Measurements from ENCODE around the gene ING5. TPM values are rescaled to one million over a fixed set of nuclear protein-coding genes. Genes with fewer than 3 reads are reported as not detected.

The ING5 gene
- total RNA-seq, 2 experiments from 2014 or later, result 65.4 to 90.9 TPM

DNA sequence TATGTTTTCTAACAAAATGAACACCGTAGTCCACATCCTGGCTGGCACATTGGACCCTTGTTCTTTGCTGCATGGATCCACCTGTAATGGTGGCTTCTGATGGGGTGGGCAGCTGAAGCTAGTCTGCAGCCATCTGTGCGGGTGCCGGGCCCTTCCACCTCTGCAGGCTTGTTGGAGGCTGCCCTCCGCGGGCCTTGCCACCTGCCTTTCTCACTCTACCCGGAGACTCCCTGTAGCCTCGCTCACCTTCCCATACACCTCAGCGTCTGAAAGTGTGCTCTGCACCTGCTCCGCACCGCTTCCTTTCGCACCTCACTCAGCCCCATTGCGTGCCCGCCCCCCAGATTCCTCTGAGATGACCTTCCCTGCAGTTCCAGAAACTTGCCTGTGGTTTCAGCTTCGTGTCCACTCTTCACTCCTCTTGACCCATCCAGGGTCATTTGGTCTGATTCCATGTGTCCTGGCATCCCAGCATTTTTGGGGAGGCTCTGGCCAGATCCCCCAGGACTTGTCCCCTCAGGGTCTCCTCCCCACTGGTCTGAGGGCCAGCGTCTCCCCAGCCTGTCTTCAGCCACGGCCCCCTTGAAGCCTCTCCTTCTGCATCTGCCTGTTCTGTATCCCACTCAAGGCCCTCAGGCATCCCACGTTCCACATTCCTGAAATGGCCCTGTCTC lies 46.2 kb upstream of the ING5 start:
- Histone ChIP-seq H4K20me1 (ENCODE audit: insufficient read depth, low read length) (no peaks in the 10 kb centered on the region), H2AFZ (ENCODE audit: low read length) (no peak overlapping the region), H3K4me1 (ENCODE audit: insufficient read depth, low read length, poor library complexity, severe bottlenecking) (no peaks in the 10 kb centered on the region), H3K27ac (ENCODE audit: low read depth, low read length, poor library complexity, severe bottlenecking) (no peak overlapping the region), H3K4me3 (ENCODE audit: low read depth, low read length, poor library complexity, severe bottlenecking) (no peak overlapping the region), H3K9me2 (ENCODE audit: insufficient read depth, low read length) (no peaks in the 10 kb centered on the region), H3K9me3 (ENCODE audit: low read length) (no peaks in the 10 kb centered on the region), H3K4me2 (ENCODE audit: low read length) (no peak overlapping the region), H3K36me3 (ENCODE audit: insufficient read depth, low read length) (peaks cover 87% of the 10 kb centered on the region), H3K79me2 (ENCODE audit: insufficient read depth, low read depth, low read length) (no peaks in the 10 kb centered on the region)
- intact Hi-C loops (cut with micrococcal nuclease; ENCODE audit: unreplicated experiment), result no loop called here
- DNase-seq (ENCODE audit: low spot score), result no peak
- BruUV-seq (replicated peaks), result no TSS peak
- POLR2A ChIA-PET, result no interaction called here
- TF ChIP-seq EZH2phosphoT487 (IDR thresholded peaks at IDR 0.05; ENCODE audit: borderline replicate concordance, low read depth, low read length) (no peak), CTCF (conservative IDR thresholded peaks at IDR 0.05; ENCODE audit: low read length) (no peak)
- CTCF ChIA-PET (ENCODE audit: unreplicated experiment), result no interaction called here

- no TSS peak for BruUV-seq (replicated peaks)
- ChIA-PET POLR2A (no interaction called here), CTCF (ENCODE audit: unreplicated experiment) (no interaction called here)
- Histone ChIP-seq H3K4me2 (ENCODE audit: low read length) (no peak overlapping the region), H4K20me1 (ENCODE audit: insufficient read depth, low read length) (no peaks in the 10 kb centered on the region), H3K27ac (ENCODE audit: low read depth, low read length, poor library complexity, severe bottlenecking) (no peak overlapping the region), H3K9me3 (ENCODE audit: low read length) (no peaks in the 10 kb centered on the region), H3K4me3 (ENCODE audit: low read depth, low read length, poor library complexity, severe bottlenecking) (no peak overlapping the region), H3K36me3 (ENCODE audit: insufficient read depth, low read length) (peaks cover 86% of the 10 kb centered on the region), H3K4me1 (ENCODE audit: insufficient read depth, low read length, poor library complexity, severe bottlenecking) (no peaks in the 10 kb centered on the region), H3K9me2 (ENCODE audit: insufficient read depth, low read length) (no peaks in the 10 kb centered on the region), H3K79me2 (ENCODE audit: insufficient read depth, low read depth, low read length) (no peaks in the 10 kb centered on the region), H2AFZ (ENCODE audit: low read length) (no peak overlapping the region)
- no peak for TF ChIP-seq EZH2phosphoT487 (IDR thresholded peaks at IDR 0.05; ENCODE audit: borderline replicate concordance, low read depth, low read length)
- TF ChIP-seq CTCF (conservative IDR thresholded peaks at IDR 0.05; ENCODE audit: low read length), result no peak
- DNase-seq (ENCODE audit: low spot score), result no peak
- intact Hi-C loops (cut with micrococcal nuclease; ENCODE audit: unreplicated experiment), result no loop called here
These were observed 45.6 kb upstream of the ING5 start for GRCh38 chr2:241656190-241656741.

DNA sequence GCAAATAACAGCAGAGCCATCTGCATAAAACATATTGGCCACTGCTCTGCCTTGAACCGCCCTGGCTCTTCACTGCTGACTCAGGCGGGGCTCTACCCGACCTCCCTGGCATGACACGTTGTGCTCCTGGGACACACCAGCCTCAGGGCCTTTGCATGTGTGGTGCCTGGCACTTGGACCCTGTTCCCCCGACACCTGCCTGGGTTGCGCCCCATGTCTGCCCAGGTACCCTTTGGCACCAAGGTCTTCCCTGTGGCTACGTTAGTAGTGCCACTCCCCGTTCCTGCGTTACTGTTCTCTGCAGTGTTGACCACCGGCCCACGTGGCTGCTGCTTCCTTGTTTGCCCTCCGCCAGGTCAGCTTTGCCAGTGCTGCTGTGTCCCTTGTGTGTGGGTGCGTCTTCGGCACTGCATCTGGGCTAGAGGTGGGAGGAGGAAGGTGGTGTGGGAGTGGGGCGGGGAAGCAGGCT lies 44.0 kb upstream of the ING5 start:
- POLR2A ChIA-PET, result interaction anchor here (0.5 kb wide), 1 partner anchor 76 kb away, joined by 5 read pairs; no protein-coding TSS in a partner anchor
- no peak for TF ChIP-seq CTCF (conservative IDR thresholded peaks at IDR 0.05; ENCODE audit: low read length)
- no peak for TF ChIP-seq EZH2phosphoT487 (IDR thresholded peaks at IDR 0.05; ENCODE audit: borderline replicate concordance, low read depth, low read length)
- no peaks in the 10 kb centered on the region for H4K20me1 ChIP-seq (ENCODE audit: insufficient read depth, low read length)
- no peak overlapping the region for H3K4me2 ChIP-seq (ENCODE audit: low read length)
- peaks cover 79% of the 10 kb centered on the region for H3K36me3 ChIP-seq (ENCODE audit: insufficient read depth, low read length)
- H2AFZ ChIP-seq (ENCODE audit: low read length), result no peak overlapping the region
- no peaks in the 10 kb centered on the region for H3K9me3 ChIP-seq (ENCODE audit: low read length)
- DNase-seq (ENCODE audit: low spot score), result no peak
- H3K9me2 ChIP-seq (ENCODE audit: insufficient read depth, low read length), result no peaks in the 10 kb centered on the region
- H3K27ac ChIP-seq (ENCODE audit: low read depth, low read length, poor library complexity, severe bottlenecking), result no peak overlapping the region
- CTCF ChIA-PET (ENCODE audit: unreplicated experiment), result no interaction called here
- BruUV-seq (replicated peaks), result no TSS peak
- H3K4me3 ChIP-seq (ENCODE audit: low read depth, low read length, poor library complexity, severe bottlenecking), result no peak overlapping the region
- H3K79me2 ChIP-seq (ENCODE audit: insufficient read depth, low read depth, low read length), result no peaks in the 10 kb centered on the region
- intact Hi-C loops (cut with micrococcal nuclease; ENCODE audit: unreplicated experiment), result no loop called here
- no peaks in the 10 kb centered on the region for H3K4me1 ChIP-seq (ENCODE audit: insufficient read depth, low read length, poor library complexity, severe bottlenecking)

Data from OCI-LY7 (cell line).